ENCODE measurements around the gene ZNF213.
"Not testable (repeated sequence)": the region's sequence is repeated elsewhere in the genome, so short reads cannot be mapped to it uniquely, and the experiment has no call there.

Gene ZNF213

DNA sequence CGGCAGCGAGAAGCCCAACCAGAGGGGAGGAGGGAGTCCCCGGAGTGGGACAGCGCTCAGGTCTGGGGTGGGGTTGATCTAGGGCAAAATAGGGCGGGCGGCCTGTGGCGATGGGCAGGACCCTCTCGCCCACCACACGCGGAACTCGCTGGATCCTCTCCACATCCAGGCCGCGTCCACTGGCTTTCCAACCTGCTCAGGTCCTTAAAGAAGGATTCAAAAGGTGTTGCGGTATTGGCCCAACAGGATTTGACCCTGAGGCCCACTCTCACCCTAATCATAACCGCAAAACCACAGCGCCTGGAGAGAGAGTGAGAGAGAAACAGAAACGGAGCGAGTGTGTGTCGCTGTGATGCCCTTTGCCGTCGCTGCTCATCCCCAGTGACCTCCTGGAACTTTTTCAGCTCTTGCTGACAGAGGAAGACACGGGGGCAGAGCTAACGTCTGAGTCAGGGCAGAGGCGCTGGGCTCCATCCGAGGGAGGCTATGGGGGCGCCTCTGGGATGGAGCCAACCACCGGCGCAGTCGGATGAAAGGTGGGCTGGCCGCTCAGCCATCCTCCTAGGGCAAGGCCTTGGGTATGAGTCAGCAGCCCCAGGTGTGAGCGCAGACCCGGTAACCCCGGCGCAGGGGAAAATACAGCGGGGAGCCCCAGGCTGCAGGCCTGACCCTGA is 36.5 kb downstream of the ZNF213 start:
- DNase-seq = no peak

GRCh38 chr16:3171855-3172593 is 37.2 kb downstream of the ZNF213 start:
- DNase-seq = no peak

DNA sequence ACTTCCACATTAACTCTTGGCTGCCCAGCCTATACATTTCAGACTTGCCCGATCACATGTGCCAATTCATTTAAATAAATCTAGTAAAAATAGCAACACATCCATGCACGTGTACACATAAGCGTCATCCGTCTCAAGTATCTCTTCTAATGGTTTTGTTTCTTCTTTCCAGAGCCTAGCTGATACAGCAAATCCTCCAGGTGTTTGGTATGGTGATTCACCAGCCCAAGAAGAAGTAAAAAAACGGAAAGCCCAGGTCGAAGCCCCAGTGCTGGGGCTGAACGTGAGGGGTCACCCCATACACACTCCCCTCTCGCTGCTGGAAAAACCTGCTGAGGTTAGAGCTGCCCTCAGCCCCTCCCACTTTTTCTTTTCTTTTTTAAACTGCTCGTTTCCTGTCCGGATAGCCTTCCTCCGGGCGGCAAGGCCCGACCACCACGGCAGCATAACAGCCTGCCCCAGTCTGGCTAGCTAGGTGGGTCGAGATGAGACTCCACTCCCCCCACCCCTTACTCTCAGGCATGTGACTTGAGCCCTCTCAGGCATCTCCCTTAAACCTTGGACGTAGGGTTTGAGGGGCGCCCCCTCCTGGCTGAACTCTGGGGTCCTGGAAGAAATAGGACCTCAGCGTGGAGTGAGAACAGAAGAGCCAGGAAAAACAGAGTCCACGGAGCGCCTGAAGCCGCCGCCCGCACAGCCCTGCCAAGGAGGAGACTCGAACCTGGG is 39.2 kb downstream of the ZNF213 start:
- DNase-seq = peak; percentile 16

- DNase-seq = no peak
These were observed 39.9 kb downstream of the ZNF213 start for GRCh38 chr16:3174618-3175148.

- DNase-seq = no peak
These were observed 40.6 kb downstream of the ZNF213 start for GRCh38 chr16:3175157-3176093.

GRCh38 chr16:3179651-3180050 is 44.8 kb downstream of the ZNF213 start:
- no peak for DNase-seq

DNA sequence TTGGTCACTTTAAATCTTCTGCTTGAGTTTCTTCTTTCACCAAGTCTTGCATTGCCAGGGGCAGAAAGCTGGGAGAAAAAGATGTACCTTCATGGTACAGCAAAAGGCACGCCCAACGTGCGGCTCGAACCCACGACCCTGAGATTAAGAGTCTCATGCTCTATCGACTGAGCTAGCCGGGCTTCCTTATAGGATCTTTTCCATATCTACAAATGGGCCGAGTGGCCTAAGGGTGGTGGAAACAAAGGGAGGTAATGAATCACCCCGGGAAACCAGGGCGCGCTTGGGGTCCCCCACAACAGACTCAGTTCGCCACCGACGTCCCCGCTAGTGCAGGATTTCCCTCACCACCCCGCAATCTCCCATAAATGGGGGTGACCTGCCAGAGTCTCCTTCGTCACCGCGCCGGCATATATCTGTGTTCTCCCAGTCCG is 45.6 kb downstream of the ZNF213 start:
- no peak for DNase-seq

DNA sequence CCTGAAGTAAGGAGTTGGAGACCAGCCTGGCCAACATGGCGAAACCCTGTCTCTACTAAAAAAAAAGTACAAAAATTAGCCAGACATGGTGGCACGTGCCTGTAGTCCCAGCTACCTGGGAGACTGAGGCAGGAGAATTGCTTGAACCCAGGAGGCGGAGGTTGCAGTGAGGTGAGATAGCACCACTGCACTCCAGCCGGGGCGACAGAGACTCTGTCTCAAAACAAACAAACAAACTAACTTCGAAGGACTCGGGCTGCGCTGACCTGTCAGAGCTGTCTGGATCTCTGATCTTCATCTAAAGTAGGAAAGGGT is 47.4 kb downstream of the ZNF213 start:
- not testable (repeated sequence) for DNase-seq

GRCh38 chr16:3182608-3183444 is 48.0 kb downstream of the ZNF213 start:
- no peak for DNase-seq

- DNase-seq = peak; percentile 25
These were observed 48.8 kb downstream of the ZNF213 start for GRCh38 chr16:3183445-3184139.

- no peak for DNase-seq
These were observed 52.3 kb downstream of the ZNF213 start for GRCh38 chr16:3186946-3187690.

- peak; percentile 54 for DNase-seq
These were observed 53.2 kb downstream of the ZNF213 start, which contains the start of gene OR1F1 for GRCh38 chr16:3187798-3188674. TSS of gene OR1F1 (plus strand) at chr16:3188204.

DNA sequence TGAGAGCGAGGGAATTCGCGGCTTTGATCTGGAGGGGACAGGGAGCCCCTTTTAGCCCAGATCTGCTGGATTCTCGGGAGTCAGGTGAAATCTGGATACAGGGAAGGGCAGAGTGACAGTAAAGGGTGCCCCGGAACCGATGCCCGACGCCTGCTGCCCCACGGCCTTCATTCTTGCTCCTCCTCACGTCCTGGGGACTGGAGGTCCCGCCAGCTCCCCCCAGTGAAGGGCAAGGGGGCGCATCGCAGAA is 53.8 kb downstream of the ZNF213 start:
- DNase-seq = no peak

- DNase-seq = peak; percentile 62
These were observed 54.3 kb downstream of the ZNF213 start for GRCh38 chr16:3188925-3189825.

GRCh38 chr16:3189869-3190268 is 55.0 kb downstream of the ZNF213 start:
- DNase-seq = no peak

DNA sequence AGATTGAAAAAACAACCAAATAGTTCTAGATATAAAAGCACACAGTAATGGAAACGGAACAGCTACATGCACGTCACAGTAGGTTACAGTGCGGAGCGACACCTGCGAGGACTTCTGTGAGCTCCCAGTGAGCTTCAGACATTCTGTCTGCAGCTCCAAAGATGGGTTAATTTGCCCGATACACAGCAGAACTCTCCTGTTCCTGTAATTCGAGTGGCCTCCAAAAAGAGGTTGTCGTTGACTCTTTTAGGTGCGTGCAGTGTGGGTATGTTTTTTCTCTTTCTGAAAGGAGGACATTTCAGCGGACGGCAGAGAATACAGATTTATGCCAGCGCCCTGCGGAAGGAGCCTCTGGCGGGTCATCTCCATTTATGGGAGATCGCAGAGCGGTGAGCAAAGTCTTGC is 56.1 kb downstream of the ZNF213 start:
- no peak for DNase-seq

Data from DMS79 treated with DMSO at 0.1 percent for 48 hours (cell line).